ENCODE results near the gene PRDM12.
A peak's percentile ranks its signal among the peaks of the same experiment; 100 is the strongest.

The PRDM12 gene

DNA sequence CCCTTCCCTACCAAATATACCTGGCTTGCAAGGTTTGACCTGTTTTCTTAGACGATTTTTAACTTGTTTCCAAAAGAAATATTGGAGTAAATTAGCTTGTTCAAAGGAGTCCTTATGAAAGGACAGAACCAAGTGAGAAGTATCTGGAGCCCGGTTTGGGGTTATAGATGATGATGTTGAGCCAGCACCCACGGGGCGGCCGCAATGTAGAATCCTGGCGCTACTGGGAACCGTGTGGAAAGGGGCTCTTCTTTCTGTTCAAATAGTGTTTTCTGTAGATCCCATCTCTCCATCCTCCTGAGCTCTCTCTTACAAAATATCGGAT is 28.7 kb downstream of the PRDM12 start:
- no peak for DNase-seq

DNA sequence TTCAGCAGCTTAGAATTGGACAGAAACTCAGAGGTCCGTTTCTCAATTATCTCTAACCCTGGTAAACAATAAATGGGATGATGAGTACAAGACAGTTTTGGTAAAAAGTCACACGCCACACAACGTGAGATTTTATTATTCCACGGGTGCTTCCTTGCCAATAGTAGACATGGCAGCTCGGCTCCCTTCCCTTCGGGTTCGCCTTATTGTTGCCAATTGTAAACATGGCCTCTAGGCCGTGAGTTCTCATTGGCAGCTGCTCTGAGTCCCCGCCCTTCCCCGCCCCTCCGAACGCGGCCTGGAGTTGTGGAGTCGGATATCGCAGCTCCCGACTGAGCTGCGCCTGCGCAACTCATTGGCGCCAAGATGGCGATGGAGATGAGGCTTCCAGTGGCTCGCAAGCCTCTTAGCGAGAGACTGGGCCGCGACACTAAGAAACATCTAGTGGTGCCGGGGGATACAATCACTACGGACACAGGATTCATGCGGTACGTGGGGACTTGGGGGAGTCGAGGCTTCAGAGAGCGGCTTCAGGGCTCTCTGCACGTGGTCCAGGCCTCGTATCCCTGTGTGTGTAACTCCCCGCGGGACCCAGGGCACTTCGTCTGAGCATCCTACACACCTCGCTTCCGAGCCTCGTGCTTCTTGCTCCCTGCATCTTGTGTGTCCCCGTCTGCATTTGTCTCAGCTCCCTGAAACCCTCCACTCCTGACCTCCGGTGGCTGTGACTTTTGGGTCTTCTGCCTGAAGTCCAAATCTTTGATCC is 29.2 kb downstream of the PRDM12 start, which contains the start of gene EXOSC2:
Gene EXOSC2, plus strand, starts transcription at position 355 of the 766 bp plus-strand sequence. Its CDS starts 12 bp downstream, at position 367.
- peak; percentile 99 for DNase-seq

GRCh38 chr9:130694205-130694604 is 29.8 kb downstream of the PRDM12 start:
- DNase-seq: no peak

GRCh38 chr9:130696139-130696650 is 31.8 kb downstream of the PRDM12 start:
- no peak for DNase-seq

GRCh38 chr9:130696996-130697395 is 32.6 kb downstream of the PRDM12 start:
- DNase-seq: no peak

DNA sequence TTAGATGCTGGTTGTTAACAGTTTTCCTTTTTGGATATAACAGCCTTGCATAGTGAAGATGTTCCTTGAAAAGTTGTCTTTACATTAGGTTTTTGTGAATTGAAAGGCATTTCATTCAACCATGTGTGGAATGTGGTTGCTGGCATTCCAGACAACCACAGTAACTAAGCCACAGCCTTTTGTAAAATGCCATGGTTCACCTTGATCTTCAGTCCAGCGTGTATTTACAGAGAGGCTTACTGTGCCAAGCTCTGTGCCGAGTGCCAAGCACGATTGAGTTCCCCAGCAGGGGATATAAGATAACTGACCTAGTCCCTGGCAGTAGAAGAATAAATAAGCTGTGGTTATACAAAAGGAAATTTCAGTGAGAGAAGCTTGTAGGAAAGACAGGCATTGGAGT is 34.1 kb downstream of the PRDM12 start:
- DNase-seq: no peak

- DNase-seq: no peak
Measured at GRCh38 chr9:130699047-130699446, 34.7 kb downstream of the PRDM12 start.

DNA sequence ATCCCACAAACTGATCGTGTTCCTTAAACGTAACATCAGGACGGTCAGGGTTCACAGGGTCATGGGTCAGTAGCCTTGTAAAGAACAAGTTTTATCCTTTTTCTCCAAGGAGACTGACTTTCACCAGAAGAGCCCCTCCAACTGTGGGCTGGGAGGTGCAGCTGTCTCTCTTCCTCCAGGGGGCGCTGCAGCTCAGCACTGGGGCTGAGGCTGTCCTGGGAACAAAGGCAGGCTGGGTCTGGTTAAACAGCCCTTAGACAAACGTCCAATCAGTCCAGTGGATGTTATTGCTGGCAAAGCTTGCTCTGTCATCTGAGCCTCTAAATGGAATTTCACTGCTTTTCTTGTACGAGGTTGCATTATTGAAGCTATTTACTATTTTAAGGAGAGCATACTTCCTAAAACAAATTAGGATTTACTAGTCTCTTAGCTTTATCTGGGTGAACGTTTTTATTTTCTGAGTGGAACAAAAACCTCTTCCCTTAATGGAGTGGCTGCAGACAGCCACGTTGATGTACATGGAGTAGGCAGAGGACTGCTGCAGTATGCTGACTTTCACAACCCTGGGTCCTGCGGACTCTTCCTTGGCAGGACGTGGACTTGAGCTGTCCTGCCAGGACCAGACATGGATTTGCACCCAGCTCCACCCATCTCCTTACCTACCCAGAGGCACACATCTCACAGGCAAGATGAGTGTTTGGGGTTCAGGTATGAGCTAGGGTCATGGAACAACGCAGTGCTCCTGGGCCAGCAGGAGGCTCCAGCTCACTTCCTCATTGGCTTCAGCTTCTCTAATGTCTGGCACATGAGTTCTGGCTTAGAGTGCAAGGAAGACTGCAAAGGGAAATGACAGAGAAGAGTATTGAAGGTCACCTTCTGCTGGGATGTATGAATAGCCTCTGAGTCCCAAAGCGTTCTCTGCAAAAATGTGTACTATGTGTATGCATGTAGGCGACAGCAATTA is 36.9 kb downstream of the PRDM12 start:
- DNase-seq: peak; percentile 82

DNA sequence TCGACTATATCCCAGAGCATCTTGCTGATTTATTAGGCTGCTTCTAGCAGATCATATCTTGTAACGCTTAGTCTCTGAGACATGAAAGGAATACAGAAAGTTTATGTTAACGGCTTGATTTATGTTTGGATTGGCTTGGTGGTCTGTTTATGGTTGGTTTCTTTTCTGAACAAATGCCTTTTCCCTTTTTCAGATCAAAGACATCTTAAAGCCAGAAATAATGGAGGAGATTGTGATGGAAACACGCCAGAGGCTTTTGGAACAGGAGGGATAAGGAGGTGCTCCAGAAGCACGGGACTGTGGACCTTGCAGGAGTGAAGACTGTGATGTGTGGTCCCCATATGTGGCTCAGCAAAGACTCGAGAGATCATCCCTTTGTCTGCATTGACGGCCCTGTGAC is 39.1 kb downstream of the PRDM12 start:
- no peak for DNase-seq

DNA sequence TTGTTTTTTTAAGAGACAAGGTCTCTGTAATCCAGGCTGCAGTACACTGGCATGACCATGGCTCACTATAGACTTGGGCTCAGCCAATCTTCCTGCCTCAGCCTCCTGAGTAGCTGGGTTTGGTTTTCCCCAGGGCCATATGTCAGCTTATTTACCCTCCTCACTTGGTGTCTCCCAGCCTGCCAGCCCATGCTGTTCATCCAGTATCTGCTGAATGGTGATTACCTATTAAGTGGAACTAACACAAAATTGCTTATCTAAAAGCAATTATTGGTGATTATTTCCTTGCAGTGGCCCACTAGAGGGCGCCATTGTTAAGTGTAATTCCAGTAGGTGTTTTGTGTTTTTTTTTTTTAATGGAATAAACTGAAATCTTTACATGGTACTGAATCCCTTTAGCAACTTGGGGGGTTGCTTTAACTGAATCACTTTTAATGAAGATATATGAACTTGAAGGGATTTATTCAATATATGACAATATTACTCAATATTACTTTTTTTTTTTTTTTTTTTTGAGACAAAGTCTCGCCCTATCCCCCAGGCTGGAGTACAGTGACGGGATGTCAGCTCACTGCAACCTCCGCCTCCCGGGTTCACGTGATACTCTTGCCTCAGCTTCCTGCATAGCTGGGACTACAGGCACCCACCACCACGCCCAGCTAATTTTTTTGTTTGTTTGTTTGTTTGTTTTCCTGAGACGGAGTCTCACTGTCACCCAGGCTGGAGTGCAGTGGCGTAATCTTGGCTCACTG is 43.0 kb downstream of the PRDM12 start:
- peak; percentile 71 for DNase-seq

- DNase-seq: no peak
Measured at GRCh38 chr9:130710822-130711352, 46.5 kb downstream of the PRDM12 start.

- DNase-seq: no peak
Measured at GRCh38 chr9:130711469-130711868, 47.1 kb downstream of the PRDM12 start.

GRCh38 chr9:130712564-130713285 is 48.3 kb downstream of the PRDM12 start:
- DNase-seq: peak; percentile 99

DNA sequence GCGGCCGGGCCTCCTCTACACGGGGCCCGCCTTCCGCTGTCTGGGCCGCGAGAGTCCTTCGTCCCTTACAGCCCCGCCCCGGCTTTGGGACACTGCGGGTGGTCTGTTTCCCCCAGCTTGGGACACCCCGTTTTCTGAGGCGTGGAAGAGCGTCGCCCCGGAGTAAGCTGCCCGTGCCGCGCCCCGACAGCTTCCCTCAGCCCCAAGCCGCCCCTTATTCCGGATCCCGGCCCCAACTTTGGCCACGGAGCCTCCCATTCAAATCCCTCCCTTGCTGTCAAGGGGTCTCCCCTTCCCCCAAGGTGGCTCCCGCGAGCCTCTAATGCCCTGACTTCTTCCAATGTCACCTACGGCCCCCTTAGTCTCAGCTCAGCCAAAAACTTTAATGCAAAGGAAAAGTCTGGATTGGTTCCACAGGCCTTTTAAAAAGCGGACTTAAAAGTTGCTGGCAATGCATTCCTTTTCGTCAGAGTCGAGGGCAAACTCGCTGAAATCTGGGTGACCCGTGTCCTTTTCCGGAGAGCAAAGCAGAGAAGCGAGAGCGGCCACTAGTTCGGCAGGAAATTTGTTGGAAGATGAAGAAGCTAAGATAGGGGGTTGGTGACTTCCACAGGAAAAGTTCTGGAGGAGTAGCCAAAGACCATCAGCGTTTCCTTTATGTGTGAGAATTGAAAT is 49.0 kb downstream of the PRDM12 start:
- DNase-seq: peak; percentile 50

DNA sequence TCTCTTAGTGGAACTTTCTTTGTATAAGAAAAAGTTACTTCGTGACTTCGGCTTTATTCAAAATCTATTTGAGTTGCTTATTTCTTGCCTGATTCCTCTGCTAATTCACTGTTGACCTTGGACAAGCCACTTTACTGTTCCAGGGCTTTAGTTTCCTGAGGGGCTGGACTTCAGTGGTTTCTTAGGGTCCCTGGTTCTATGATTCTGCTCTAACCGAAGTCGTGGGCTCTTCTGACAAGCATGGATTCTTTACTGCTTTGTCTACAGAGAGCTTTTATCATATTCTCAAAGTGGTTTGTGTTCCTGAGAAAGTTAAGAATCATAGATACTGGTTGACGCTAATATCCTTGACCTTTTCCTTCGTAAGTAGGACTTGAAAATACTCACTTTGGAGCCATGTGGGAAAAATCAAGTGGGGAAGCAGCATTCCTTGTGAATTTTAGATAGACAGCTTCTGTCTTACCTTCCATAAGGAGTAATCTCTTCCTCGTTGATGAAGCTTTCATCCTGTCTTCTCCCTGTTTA is 50.3 kb downstream of the PRDM12 start:
- no peak for DNase-seq

GRCh38 chr9:130715270-130715669 is 50.9 kb downstream of the PRDM12 start:
- no peak for DNase-seq

DNA sequence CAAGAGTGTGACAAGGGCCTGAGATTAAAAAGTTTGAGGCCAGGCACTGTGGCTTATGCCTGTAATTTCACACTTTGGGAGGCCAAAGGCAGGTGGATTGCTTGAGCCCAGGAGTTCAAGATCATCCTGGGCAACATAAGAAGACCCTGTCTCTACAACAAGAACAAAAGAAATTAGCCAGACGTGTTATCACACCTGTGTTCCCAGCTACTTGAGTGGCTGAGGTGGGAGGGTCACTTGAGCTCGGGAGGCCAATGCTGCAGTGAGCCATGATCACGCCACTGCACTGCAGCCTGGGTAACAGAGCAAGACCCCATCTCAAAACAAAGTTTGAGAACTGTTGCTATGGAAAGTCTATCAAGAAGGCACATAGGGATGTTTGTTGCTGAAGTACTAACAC is 54.2 kb downstream of the PRDM12 start:
- no peak for DNase-seq

- no peak for DNase-seq
Measured at GRCh38 chr9:130720762-130721161, 56.4 kb downstream of the PRDM12 start.

GRCh38 chr9:130728721-130729120 is 64.3 kb downstream of the PRDM12 start:
- DNase-seq: no peak

GRCh38 chr9:130729145-130729544 is 64.8 kb downstream of the PRDM12 start:
- DNase-seq: no peak

GRCh38 chr9:130731355-130731754 is 67.0 kb downstream of the PRDM12 start:
- no peak for DNase-seq
